GM18867 (cell line): Measurements from ENCODE around the gene PSMF1.
A peak's percentile ranks its signal among the peaks of the same experiment; 100 is the strongest.
"Not testable (repeated sequence)": the region's sequence is repeated elsewhere in the genome, so short reads cannot be mapped to it uniquely, and the experiment has no call there.

Experiments
- ATAC-seq: cut with Tn5 transposase; IDR thresholded peaks from one replicate; pipeline ENCODE4 v1.9.1; 2021; ENCODE audit warnings: mild to moderate bottlenecking, moderate library complexity; ENCODE audit not compliant: unreplicated experiment

PSMF1 gene

GRCh38 chr20:1212023-1212422 lies 93.6 kb downstream of the PSMF1 start:
- no peak for ATAC-seq

- peak; percentile 67 for ATAC-seq
Observed at GRCh38 chr20:1212607-1213396, 94.4 kb downstream of the PSMF1 start.

- ATAC-seq = no peak
Observed at GRCh38 chr20:1214838-1215261, 96.4 kb downstream of the PSMF1 start.

- ATAC-seq = no peak
Observed at GRCh38 chr20:1215386-1216170, 97.2 kb downstream of the PSMF1 start.

GRCh38 chr20:1216527-1217427 lies 98.4 kb downstream of the PSMF1 start:
- not testable (repeated sequence) for ATAC-seq
